Activated T-helper 1 cell treated with anti-CD3 and anti-CD28 coated beads, Interleukin-12 subunit alpha, Interleukin-12 subunit beta, Interleukin-2, Interleukin-4 antibody, amounts not matched to agents 30 ng/mL and 10 ng/mL and 1 ng/mL, durations not matched to agents 14 hours and 24 hours and 36 hours (primary cell): Measurements from ENCODE around the gene PPP1R15B. TPM values are rescaled to one million over a fixed set of nuclear protein-coding genes. Genes with fewer than 3 reads are reported as not detected.

Experiments
- DNase-seq: peaks from one replicate; pipeline ENCODE4 v3.0.0; 2021; ENCODE audit warnings: low spot score
- H3K27ac Mint-ChIP-seq: one replicate; pipeline ENCODE4 v1.8.0; 2021; ENCODE audit warnings: mild to moderate bottlenecking, mixed read lengths
- H3K27me3 Mint-ChIP-seq: one replicate; pipeline ENCODE4 v1.8.0; 2022; ENCODE audit warnings: mild to moderate bottlenecking, moderate library complexity, mixed read lengths; ENCODE audit not compliant: insufficient read depth
- H3K36me3 Mint-ChIP-seq: one replicate; pipeline ENCODE4 v1.8.0; 2021; ENCODE audit warnings: low read depth, mixed read lengths
- H3K4me1 Mint-ChIP-seq: one replicate; pipeline ENCODE4 v1.8.0; 2021; ENCODE audit warnings: low read depth, mixed read lengths
- H3K4me3 Mint-ChIP-seq: one replicate; pipeline ENCODE4 v1.8.0; 2021; ENCODE audit warnings: mild to moderate bottlenecking, moderate library complexity, mixed read lengths
- H3K9me3 Mint-ChIP-seq: one replicate; pipeline ENCODE4 v1.8.0; 2021; ENCODE audit warnings: mixed read lengths
- intact Hi-C: fragments of 100-400 bp; cut with micrococcal nuclease; formaldehyde crosslinking; loops from one replicate; pipeline ENCODE4 v1.15.1; 2024
- total RNA-seq: library from RNA; stranded (reverse); gene quantifications from 2 replicates; pipeline ENCODE4 v1.2.3, GENCODE V29; 2022

Gene PPP1R15B
- total RNA-seq, 1 donor from 2014 or later: 76.2 TPM

- no peaks in the 10 kb centered on the region for H3K36me3 Mint-ChIP-seq
- no peak for DNase-seq
- H3K4me3 Mint-ChIP-seq: no peak overlapping the region
- intact Hi-C loops: no loop called here
- no peak overlapping the region for H3K27ac Mint-ChIP-seq
- peaks cover 30% of the 10 kb centered on the region for H3K4me1 Mint-ChIP-seq
- peaks cover 26% of the 10 kb centered on the region for H3K27me3 Mint-ChIP-seq
- no peaks in the 10 kb centered on the region for H3K9me3 Mint-ChIP-seq
Observed at GRCh38 chr1:204360314-204360713, 51.3 kb downstream of the PPP1R15B start.

- H3K4me3 Mint-ChIP-seq: no peak within 1 kb of the TSS
- peaks cover 24% of the 10 kb centered on the region for H3K27me3 Mint-ChIP-seq
- no peak for DNase-seq
- intact Hi-C loops: no loop called here
- no peak within 1 kb of the TSS for H3K27ac Mint-ChIP-seq
- H3K4me1 Mint-ChIP-seq: peaks cover 24% of the 10 kb centered on the region
- H3K9me3 Mint-ChIP-seq: no peaks in the 10 kb centered on the region
- no peaks in the 10 kb centered on the region for H3K36me3 Mint-ChIP-seq
Observed at GRCh38 chr1:204359474-204360255, 52.0 kb downstream of the PPP1R15B start, which contains the start of gene PLEKHA6. PLEKHA6 (minus strand) TSS chr1:204359929; CDS start chr1:204273727, 86,202 bp downstream.

- intact Hi-C loops: no loop called here
- H3K4me3 Mint-ChIP-seq: no peak overlapping the region
- peaks cover 26% of the 10 kb centered on the region for H3K27me3 Mint-ChIP-seq
- peaks cover 18% of the 10 kb centered on the region for H3K4me1 Mint-ChIP-seq
- H3K36me3 Mint-ChIP-seq: no peaks in the 10 kb centered on the region
- no peak for DNase-seq
- H3K27ac Mint-ChIP-seq: no peak overlapping the region
- no peaks in the 10 kb centered on the region for H3K9me3 Mint-ChIP-seq
Observed at GRCh38 chr1:204359131-204359473, 52.5 kb downstream of the PPP1R15B start.

GRCh38 chr1:204358605-204359004 lies 53.0 kb downstream of the PPP1R15B start:
- no peak for DNase-seq
- Mint-ChIP-seq H3K27ac (no peak overlapping the region), H3K36me3 (no peaks in the 10 kb centered on the region), H3K9me3 (no peaks in the 10 kb centered on the region), H3K4me1 (peaks cover 13% of the 10 kb centered on the region), H3K4me3 (no peak overlapping the region), H3K27me3 (peaks cover 26% of the 10 kb centered on the region)
- intact Hi-C loops: no loop called here

GRCh38 chr1:204357551-204358490 lies 53.8 kb downstream of the PPP1R15B start:
- no peaks in the 10 kb centered on the region for H3K36me3 Mint-ChIP-seq
- no peak for DNase-seq
- H3K27ac Mint-ChIP-seq: no peak overlapping the region
- no peaks in the 10 kb centered on the region for H3K9me3 Mint-ChIP-seq
- H3K27me3 Mint-ChIP-seq: peaks cover 28% of the 10 kb centered on the region
- intact Hi-C loops: no loop called here
- H3K4me1 Mint-ChIP-seq: peaks cover 5% of the 10 kb centered on the region
- H3K4me3 Mint-ChIP-seq: no peak overlapping the region

- H3K36me3 Mint-ChIP-seq: no peaks in the 10 kb centered on the region
- no peaks in the 10 kb centered on the region for H3K9me3 Mint-ChIP-seq
- no peak overlapping the region for H3K27ac Mint-ChIP-seq
- H3K27me3 Mint-ChIP-seq: peaks cover 27% of the 10 kb centered on the region
- no peaks in the 10 kb centered on the region for H3K4me1 Mint-ChIP-seq
- intact Hi-C loops: no loop called here
- no peak for DNase-seq
- H3K4me3 Mint-ChIP-seq: no peak overlapping the region
Observed at GRCh38 chr1:204356997-204357396, 54.6 kb downstream of the PPP1R15B start.

GRCh38 chr1:204355913-204356312 lies 55.7 kb downstream of the PPP1R15B start:
- no peak for DNase-seq
- intact Hi-C loops: no loop called here
- Mint-ChIP-seq H3K27ac (no peak overlapping the region), H3K4me1 (no peaks in the 10 kb centered on the region), H3K4me3 (no peak overlapping the region), H3K27me3 (peaks cover 25% of the 10 kb centered on the region), H3K9me3 (no peaks in the 10 kb centered on the region), H3K36me3 (no peaks in the 10 kb centered on the region)

- Mint-ChIP-seq H3K4me3 (no peak overlapping the region), H3K27ac (no peak overlapping the region), H3K4me1 (no peaks in the 10 kb centered on the region), H3K9me3 (no peaks in the 10 kb centered on the region), H3K36me3 (no peaks in the 10 kb centered on the region), H3K27me3 (peaks cover 24% of the 10 kb centered on the region)
- intact Hi-C loops: no loop called here
- DNase-seq: no peak
Observed at GRCh38 chr1:204354579-204354978, 57.0 kb downstream of the PPP1R15B start.

Other genes starting within 250 kb of the PPP1R15B start
- gene REN, start 245.5 kb downstream of the PPP1R15B start, total RNA-seq: not detected in 2 replicates
- not detected in 2 replicates for gene KISS1, start 215.3 kb downstream of the PPP1R15B start, total RNA-seq
- gene GOLT1A, start 197.8 kb downstream of the PPP1R15B start, total RNA-seq: not detected in 2 replicates
- gene PLEKHA6, start 51.9 kb downstream of the PPP1R15B start, total RNA-seq: 0.05 and 0.21 TPM in 2 replicates
- gene PIK3C2B, start 83.0 kb upstream of the PPP1R15B start, total RNA-seq: 21.8 and 24.1 TPM in 2 replicates
- 75.5 and 80.3 TPM in 2 replicates for gene MDM4, start 104.6 kb upstream of the PPP1R15B start, total RNA-seq